ENCODE data around the gene AFF3.

DNA sequence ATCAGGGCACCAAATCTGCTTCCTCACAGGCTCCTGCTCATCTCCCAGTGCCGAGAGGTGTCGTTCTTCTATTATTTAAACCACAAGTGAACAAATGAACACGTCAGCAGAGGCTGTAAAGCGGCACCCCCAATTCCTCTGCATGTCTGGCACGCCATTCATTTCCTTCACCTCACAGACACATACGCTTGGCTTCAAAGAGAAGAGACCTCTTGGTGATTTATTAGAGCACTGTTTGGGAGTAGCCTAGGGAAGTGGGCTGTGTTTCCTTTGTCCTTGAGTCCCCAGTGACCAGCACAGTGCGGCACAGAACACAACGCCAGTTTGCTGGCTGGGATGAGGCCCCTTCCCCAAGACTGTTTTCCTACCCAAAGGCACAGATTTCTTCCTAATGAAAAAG, 468.3 kb downstream of the AFF3 start:
- TF ChIP-seq POLR2AphosphoS5 (IDR thresholded peaks at IDR 0.05; ENCODE audit: low read depth, low read length) (no peak), SIN3A (IDR thresholded peaks at IDR 0.05; ENCODE audit: borderline replicate concordance, insufficient read depth, low read length) (no peak)
- TF ChIP-seq, protein P1, sequence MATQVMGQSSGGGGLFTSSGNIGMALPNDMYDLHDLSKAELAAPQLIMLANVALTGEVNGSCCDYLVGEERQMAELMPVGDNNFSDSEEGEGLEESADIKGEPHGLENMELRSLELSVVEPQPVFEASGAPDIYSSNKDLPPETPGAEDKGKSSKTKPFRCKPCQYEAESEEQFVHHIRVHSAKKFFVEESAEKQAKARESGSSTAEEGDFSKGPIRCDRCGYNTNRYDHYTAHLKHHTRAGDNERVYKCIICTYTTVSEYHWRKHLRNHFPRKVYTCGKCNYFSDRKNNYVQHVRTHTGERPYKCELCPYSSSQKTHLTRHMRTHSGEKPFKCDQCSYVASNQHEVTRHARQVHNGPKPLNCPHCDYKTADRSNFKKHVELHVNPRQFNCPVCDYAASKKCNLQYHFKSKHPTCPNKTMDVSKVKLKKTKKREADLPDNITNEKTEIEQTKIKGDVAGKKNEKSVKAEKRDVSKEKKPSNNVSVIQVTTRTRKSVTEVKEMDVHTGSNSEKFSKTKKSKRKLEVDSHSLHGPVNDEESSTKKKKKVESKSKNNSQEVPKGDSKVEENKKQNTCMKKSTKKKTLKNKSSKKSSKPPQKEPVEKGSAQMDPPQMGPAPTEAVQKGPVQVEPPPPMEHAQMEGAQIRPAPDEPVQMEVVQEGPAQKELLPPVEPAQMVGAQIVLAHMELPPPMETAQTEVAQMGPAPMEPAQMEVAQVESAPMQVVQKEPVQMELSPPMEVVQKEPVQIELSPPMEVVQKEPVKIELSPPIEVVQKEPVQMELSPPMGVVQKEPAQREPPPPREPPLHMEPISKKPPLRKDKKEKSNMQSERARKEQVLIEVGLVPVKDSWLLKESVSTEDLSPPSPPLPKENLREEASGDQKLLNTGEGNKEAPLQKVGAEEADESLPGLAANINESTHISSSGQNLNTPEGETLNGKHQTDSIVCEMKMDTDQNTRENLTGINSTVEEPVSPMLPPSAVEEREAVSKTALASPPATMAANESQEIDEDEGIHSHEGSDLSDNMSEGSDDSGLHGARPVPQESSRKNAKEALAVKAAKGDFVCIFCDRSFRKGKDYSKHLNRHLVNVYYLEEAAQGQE (IDR thresholded peaks at IDR 0.05; ENCODE audit: insufficient read depth in 1 of 2, low read depth in 2 of 2, low read length in 2 of 2): no peak

Data from PFSK-1 (cell line).